Glomerular visceral epithelial cell (primary cell): Measurements from ENCODE around the gene SPOCD1.

Experiments
- DNase-seq: peaks from one replicate; pipeline ENCODE4 v3.0.0-alpha.2; 2016; ENCODE audit errors: extremely low spot score

The SPOCD1 gene

GRCh38 chr1:31799895-31800673 is 15.7 kb downstream of the SPOCD1 start:
- DNase-seq = no peak

GRCh38 chr1:31799196-31799894 is 16.5 kb downstream of the SPOCD1 start:
- no peak for DNase-seq

- DNase-seq = peak; percentile 71
Observed at GRCh38 chr1:31798433-31799195, 17.2 kb downstream of the SPOCD1 start.

GRCh38 chr1:31798086-31798432 is 17.8 kb downstream of the SPOCD1 start:
- DNase-seq = no peak

GRCh38 chr1:31797216-31797615 is 18.6 kb downstream of the SPOCD1 start:
- DNase-seq = no peak

- DNase-seq = no peak
Observed at GRCh38 chr1:31796707-31797106, 19.1 kb downstream of the SPOCD1 start.

- DNase-seq = peak; percentile 53
Observed at GRCh38 chr1:31795801-31796621, 19.8 kb downstream of the SPOCD1 start.

- no peak for DNase-seq
Observed at GRCh38 chr1:31795096-31795675, 20.6 kb downstream of the SPOCD1 start.

GRCh38 chr1:31793586-31794285 is 22.1 kb downstream of the SPOCD1 start:
- no peak for DNase-seq

- DNase-seq = no peak
Observed at GRCh38 chr1:31793086-31793485, 22.7 kb downstream of the SPOCD1 start.

- no peak for DNase-seq
Observed at GRCh38 chr1:31792541-31792940, 23.3 kb downstream of the SPOCD1 start.

GRCh38 chr1:31792116-31792515 is 23.7 kb downstream of the SPOCD1 start:
- DNase-seq = no peak

- no peak for DNase-seq
Observed at GRCh38 chr1:31791131-31791858, 24.5 kb downstream of the SPOCD1 start.

GRCh38 chr1:31790641-31791091 is 25.2 kb downstream of the SPOCD1 start:
- no peak for DNase-seq

GRCh38 chr1:31790140-31790539 is 25.7 kb downstream of the SPOCD1 start:
- no peak for DNase-seq

- peak; percentile 92 for DNase-seq
Observed at GRCh38 chr1:31789259-31790065, 26.4 kb downstream of the SPOCD1 start.

GRCh38 chr1:31788825-31789256 is 27.0 kb downstream of the SPOCD1 start:
- peak; percentile 65 for DNase-seq

GRCh38 chr1:31788138-31788824 is 27.5 kb downstream of the SPOCD1 start:
- DNase-seq = peak; percentile 87

- DNase-seq = no peak
Observed at GRCh38 chr1:31787786-31788137, 28.1 kb downstream of the SPOCD1 start.
